NCI-H460 (cell line): ENCODE data around the gene KAT5. TPM values are rescaled to one million over a fixed set of nuclear protein-coding genes. Genes with fewer than 3 reads are reported as not detected.
"Not testable (repeated sequence)": the region's sequence is repeated elsewhere in the genome, so short reads cannot be mapped to it uniquely, and the experiment has no call there.

Source experiments
- DNase-seq: peaks from one replicate; pipeline ENCODE4 v3.0.0-alpha.2; 2016; ENCODE audit warnings: low read depth; ENCODE audit errors: extremely low read depth
- total RNA-seq: library from RNA; depleted of rRNA; stranded (reverse); fragments of >200 nt; shearing (Covaris generic); gene quantifications from 2 replicates; pipeline ENCODE4 v1.2.3, GENCODE V29; 2014

The KAT5 gene
- total RNA-seq, 1 experiment from 2014 or later: 35.9 TPM

GRCh38 chr11:65708451-65708850 is 3.6 kb upstream of the KAT5 start:
- no peak for DNase-seq

GRCh38 chr11:65709661-65710060 is 2.4 kb upstream of the KAT5 start:
- no peak for DNase-seq

DNA sequence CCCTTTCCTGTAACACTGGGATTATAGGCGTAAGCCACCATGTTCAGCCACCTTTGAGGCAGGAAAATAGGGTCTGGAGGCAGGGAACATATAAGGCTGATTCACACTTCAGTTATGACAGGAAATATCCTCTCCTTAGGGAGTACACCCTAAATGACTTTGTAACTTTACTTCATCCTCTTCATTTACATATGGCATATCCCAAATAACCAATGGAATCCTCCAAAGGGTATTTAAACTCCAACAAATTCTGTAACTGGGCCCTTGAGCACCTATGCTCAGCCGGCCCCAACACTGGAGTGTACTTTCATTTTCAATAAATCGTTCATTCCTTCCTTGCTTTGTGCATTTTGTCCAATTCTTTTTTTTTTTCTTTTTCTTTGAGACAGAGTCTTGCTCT is 1.6 kb upstream of the KAT5 start:
- no peak for DNase-seq

- no peak for DNase-seq
These were observed 603 bp downstream of the KAT5 start for GRCh38 chr11:65712633-65713076.

DNA sequence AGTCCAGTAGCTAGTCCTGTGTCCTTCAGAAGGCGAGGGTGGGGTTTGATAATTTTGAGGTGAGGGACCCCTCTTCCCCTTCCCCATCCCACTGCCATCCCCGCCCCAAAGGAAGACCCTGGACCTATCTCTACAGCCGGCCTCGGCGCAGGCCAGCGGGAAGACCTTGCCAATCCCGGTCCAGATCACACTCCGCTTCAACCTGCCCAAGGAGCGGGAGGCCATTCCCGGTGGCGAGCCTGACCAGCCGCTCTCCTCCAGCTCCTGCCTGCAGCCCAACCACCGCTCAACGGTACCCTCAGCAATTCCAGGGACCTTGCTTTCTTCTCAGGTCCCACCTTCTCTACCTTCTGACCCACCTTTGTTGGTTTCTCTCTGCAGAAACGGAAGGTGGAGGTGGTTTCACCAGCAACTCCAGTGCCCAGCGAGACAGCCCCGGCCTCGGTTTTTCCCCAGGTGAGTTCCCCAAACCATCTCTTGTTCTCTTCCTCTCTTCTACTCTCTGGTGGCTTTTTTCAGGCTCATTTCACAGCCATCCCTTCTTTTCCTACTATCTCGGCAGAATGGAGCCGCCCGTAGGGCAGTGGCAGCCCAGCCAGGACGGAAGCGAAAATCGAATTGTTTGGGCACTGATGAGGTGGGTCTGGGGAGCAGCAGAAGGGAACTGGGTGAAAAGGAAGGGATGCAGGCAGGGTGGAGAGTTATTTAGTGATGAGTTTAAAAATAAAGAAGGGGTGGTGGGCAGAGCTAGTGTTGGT is 1.3 kb downstream of the KAT5 start:
- DNase-seq: no peak

DNA sequence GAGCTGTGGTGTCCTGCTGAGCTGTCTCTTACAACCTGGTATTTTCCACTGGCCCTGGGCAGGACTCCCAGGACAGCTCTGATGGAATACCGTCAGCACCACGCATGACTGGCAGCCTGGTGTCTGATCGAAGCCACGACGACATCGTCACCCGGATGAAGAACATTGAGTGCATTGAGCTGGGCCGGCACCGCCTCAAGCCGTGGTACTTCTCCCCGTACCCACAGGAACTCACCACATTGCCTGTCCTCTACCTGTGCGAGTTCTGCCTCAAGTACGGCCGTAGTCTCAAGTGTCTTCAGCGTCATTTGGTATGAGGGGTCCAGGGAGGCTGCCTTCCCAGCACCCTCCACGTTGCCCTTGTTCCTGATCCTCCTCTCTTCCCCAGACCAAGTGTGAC is 2.4 kb downstream of the KAT5 start:
- DNase-seq: no peak

- no peak for DNase-seq
These were observed 4.2 kb downstream of the KAT5 start for GRCh38 chr11:65716302-65716701.

DNA sequence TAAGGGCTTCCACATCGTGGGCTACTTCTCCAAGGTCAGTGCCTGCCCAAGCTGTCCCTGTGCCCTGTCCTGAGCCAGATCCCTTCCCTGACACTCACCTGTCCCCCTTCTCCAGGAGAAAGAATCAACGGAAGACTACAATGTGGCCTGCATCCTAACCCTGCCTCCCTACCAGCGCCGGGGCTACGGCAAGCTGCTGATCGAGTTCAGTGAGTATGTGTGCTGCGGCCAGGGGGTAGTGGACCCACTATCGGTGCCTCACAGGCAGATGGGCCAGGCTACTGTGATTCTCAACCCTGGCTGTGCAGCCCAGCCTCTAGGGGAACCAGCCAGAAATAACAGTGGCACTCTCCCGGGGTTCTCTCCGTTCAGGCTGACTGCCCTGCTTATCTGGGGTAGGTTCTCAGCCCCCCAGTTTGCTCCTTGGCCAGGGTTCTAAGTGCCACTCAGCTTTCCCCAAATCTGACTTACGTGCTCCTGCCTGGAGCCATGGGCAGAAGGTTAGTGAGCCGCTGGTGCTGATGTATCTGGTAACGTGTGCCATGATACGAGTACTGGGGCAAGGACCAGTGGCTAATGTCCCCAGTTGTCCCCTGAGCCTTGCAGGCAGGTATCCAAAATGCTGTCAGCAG is 4.8 kb downstream of the KAT5 start:
- no peak for DNase-seq

DNA sequence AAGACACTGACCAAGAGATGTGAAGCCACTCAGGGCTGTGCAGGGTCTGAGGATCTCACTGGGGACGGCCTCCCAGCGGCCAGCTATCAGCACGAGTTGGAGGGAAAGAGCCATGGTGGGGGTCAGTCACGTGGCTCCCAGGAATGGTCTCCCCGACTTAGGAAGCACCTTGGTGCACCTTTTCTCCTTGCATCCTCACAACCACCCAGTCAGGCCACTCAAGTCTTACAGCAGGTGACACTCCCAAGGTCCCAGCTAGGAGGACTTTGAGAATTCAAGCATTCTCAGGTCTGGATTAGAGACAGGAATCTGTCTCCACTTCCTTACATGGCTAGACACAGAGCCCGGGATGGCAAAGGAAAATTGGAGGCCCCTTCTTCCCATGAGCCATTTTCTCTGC is 5.9 kb downstream of the KAT5 start:
- no peak for DNase-seq

GRCh38 chr11:65718531-65718930 is 6.5 kb downstream of the KAT5 start:
- DNase-seq: no peak

- DNase-seq: no peak
These were observed 7.0 kb downstream of the KAT5 start for GRCh38 chr11:65718964-65719492.

GRCh38 chr11:65719871-65720210 is 7.8 kb downstream of the KAT5 start:
- no peak for DNase-seq

DNA sequence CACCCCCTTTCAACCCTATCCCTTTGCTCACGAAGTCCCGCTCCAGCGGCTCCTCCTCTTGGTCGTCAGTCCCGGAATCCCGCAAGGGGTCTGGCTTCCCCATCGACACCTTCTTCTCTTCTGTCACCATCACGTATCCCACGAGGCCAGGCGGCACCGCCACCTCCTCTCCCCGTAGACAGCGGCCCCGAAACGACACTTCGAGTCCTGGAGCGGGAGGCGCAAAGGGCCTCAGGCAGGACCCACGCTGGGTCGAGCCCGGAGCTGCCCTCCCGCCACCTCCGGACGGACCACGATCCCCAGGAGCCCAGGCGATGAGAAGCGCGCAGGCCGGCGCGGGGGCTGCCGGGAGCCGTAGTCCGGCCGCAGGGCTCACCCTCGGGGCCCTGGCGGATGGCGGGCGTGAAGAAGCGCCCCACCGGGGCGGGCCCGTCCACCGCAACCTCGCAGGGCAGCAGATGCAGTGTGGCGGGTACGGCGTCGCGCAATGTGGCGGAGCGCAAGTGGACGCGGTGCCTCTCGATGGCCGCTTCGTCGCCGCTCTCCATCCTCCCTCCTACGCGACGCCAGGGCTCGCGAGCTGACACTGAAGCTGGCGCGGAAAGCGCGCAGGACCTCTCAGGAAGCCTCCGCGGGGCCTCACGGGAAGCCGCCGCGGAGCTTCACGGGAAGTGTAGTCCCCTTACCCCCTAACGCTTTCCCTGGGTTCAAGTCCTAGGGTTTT is 8.3 kb downstream of the KAT5 start, which contains the start of gene RNASEH2C:
Gene RNASEH2C (minus strand): TSS at position 588 of the 724 bp plus-strand sequence. CDS start 40 bp downstream, at position 548.
- DNase-seq: peak; percentile 72

DNA sequence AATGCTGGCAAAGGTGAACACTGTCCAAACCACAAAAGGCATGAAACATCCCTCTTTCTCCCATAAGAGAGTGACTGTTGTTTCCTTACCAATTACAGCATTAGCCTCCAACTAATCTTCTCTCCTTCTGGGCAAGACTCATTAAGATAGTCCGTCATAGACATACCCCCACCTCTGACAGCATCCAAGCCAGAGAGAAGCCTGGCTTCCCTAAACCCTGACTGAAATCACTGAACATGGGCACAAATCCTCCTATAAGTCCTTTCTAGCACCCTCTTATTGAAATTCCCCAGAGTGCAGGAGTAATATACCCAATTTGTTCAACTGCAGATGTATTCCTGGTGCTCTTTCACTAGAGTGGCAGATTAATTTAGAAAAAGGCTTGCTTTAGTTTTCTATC is 10.2 kb downstream of the KAT5 start:
- no peak for DNase-seq

GRCh38 chr11:65726660-65727059 is 14.6 kb downstream of the KAT5 start:
- no peak for DNase-seq

- no peak for DNase-seq
These were observed 15.8 kb downstream of the KAT5 start for GRCh38 chr11:65727865-65728264.

- DNase-seq: no peak
These were observed 18.4 kb downstream of the KAT5 start for GRCh38 chr11:65730461-65730860.

DNA sequence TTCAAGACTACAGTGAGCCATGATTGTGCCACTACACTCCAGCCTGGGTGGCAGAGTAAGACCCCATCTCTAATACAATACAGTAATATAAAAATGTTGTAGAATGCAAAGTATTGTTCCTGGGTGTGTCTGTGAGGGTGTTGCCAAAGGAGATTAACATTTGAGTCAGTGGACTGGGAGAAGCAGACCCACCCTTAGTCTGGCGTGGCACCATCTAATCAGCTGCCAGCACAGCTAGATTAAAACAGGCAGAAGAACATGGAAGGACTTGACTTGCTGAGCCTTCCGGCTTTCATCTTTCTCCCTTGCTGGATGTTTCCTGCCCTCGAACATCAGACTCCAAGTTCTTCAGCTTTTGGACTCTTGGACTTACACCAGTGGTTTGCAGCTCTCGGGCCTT is 23.1 kb downstream of the KAT5 start:
- DNase-seq: not testable (repeated sequence)

DNA sequence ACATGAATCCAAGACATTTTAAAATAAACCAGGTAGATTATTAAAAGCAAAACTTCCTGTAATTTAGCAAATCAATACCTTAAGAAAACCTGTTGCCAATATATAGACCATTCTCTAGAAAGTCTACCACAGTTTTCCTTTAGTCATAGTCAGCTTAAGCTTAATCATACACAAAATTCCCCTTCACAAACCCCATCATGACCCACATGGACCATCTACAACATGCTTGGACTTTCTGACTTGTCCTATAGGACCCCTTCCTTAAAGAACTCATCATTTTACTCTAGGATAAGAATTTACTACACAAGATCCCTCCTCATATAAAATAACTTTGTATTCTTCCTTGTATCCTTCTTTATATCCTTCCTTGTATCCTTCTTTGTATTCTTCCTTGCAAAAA is 24.8 kb downstream of the KAT5 start:
- DNase-seq: no peak

GRCh38 chr11:65739022-65739421 is 27.0 kb downstream of the KAT5 start:
- DNase-seq: no peak

GRCh38 chr11:65741185-65741584 is 29.1 kb downstream of the KAT5 start:
- DNase-seq: no peak
